Measurements from ENCODE around the gene SPI1.

SPI1 gene

DNA sequence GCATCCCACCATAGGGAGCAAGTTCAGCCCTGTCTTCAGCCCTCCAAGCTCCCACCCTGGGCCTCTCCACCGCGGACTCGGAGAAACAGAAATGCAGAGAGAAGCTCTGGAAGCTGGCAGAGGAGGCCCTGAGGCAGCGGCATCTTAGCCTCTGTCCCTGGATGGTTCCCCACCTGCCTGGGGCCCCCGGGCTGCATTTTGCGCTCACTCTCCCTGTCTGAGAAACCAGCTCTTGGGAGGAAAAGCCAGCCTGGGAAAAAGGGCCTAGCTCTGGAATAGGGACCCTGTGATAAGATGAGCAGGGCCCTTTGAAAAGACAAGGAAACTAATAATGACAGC is 12.0 kb upstream of the SPI1 start:
- TF ChIP-seq, protein P1, sequence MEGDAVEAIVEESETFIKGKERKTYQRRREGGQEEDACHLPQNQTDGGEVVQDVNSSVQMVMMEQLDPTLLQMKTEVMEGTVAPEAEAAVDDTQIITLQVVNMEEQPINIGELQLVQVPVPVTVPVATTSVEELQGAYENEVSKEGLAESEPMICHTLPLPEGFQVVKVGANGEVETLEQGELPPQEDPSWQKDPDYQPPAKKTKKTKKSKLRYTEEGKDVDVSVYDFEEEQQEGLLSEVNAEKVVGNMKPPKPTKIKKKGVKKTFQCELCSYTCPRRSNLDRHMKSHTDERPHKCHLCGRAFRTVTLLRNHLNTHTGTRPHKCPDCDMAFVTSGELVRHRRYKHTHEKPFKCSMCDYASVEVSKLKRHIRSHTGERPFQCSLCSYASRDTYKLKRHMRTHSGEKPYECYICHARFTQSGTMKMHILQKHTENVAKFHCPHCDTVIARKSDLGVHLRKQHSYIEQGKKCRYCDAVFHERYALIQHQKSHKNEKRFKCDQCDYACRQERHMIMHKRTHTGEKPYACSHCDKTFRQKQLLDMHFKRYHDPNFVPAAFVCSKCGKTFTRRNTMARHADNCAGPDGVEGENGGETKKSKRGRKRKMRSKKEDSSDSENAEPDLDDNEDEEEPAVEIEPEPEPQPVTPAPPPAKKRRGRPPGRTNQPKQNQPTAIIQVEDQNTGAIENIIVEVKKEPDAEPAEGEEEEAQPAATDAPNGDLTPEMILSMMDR (conservative IDR thresholded peaks at IDR 0.05): no peak
- no peak overlapping the region for H3K27ac ChIP-seq

DNA sequence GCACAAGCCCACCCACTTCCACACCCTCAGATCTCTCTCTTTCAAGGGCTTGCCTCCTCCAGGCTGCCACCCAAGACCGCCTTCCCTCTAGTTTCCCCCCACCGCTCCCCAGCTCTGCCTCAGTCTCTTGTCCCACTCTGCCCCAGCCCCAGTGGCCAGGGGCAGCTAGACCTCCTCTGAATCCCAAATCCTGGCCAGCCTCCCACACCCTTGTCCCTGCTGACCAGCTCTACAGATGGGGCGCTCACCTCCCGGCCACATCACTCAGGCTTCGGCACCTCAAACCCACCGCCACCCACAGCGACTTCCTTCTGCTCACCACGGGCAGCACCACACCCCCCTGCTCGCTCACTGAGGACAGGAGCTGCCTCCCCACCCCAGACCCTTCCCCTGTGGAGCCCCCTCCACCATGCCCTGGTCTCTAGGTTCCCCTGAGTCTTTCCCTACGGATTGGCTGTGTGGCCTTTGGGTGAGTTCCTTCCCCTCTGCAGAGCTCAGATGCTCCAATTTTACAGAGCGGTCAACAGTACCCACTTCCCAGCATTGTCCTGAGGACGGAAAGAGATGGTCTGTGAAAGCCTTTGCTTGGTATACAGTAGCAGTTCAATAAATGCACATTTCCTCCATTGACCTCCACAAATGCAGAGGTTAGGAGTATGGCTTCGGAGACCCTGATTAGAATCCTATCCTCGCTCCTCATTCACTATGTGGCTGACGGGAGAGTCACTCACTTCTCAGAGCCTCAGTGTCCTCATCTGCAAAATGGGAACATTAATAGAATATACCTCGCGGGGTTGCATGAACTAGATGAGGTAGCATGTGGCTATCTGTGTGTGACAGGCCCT is 11.5 kb upstream of the SPI1 start:
- TF ChIP-seq, protein P1 (conservative IDR thresholded peaks at IDR 0.05): no peak
- no peak overlapping the region for H3K27ac ChIP-seq

DNA sequence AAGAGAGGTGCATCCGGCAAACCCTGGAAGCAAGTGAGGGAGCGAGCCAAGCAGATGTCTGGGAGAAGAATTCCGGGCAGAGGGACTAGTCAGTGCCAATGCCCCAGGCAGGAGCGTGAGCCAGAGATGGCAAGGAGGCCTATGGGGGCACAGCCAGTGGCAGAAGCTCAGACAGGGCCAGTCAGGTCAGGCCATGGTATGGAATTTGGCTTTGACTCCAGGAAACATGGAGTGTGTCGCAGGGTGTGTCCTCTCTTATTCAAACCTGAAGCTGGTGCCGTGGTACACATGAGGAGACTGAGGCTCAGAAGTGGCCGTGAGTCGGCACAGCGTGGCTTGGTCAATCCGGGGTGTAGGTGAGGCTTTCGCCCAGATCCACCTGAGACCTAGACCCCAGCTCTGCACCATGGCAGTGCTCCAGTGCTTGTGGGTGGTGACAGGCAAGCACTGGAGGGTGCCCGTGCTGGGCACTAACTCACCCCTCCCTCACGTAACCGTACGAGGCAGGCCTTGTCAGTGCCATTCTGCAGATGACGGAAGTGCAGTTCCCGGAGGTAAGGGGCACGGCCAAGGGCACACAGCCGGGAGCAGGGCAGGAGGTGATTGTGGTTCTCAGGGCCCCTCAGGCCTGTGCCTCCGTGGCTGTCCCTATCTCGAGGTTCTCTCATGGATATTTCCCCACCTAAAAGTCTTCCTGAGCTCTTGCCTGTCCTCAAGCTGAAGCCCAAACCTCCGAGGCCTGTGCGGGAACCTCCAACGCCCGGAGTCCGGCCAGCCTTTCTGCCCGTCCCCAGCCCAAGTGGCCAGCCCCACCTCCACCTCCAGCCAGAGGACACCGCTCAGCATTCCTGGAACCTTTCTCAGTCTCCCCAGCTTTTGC is 10.6 kb upstream of the SPI1 start:
- TF ChIP-seq, protein P1 (conservative IDR thresholded peaks at IDR 0.05): no peak
- no peak overlapping the region for H3K27ac ChIP-seq

- no peak overlapping the region for H3K27ac ChIP-seq
Measured at GRCh38 chr11:47387944-47388696, 9.8 kb upstream of the SPI1 start.

GRCh38 chr11:47384498-47384897 is 6.2 kb upstream of the SPI1 start:
- no peak overlapping the region for H3K27ac ChIP-seq
- TF ChIP-seq, protein P1 (conservative IDR thresholded peaks at IDR 0.05): no peak

More at GRCh38 chr11:47387944-47388696, 9.8 kb upstream of the SPI1 start:
- TF ChIP-seq, protein P1 (conservative IDR thresholded peaks at IDR 0.05): no peak

- TF ChIP-seq, protein P1 (conservative IDR thresholded peaks at IDR 0.05): no peak
- no peak overlapping the region for H3K27ac ChIP-seq
Measured at GRCh38 chr11:47383071-47383470, 4.7 kb upstream of the SPI1 start.

DNA sequence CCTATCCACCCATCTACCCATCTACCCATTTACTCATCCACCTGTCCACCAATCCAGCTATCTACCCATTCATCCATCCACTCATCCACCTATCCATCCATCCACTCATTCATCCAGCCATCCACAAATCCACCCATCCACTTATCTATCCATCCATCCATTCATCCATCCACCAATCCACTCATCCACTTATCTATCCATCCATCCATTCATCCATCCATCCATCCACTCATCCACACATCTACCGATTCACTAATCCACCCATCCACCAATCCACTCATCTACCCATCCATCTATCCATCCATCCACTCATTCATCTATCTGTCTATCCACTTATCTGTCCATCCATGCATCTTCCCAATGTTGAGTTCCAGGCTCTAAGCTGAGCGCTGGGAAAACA is 1.7 kb upstream of the SPI1 start:
- H3K27ac ChIP-seq: no peak overlapping the region
- TF ChIP-seq, protein P1 (conservative IDR thresholded peaks at IDR 0.05): no peak
